NCI-H2227 treated with DMSO at 0.1 percent for 48 hours (cell line): ENCODE measurements around the gene TOM1L1.
A peak's percentile ranks its signal among the peaks of the same experiment; 100 is the strongest.

ENCODE experiments used
- DNase-seq: peaks from one replicate; lab custom pipeline; 2025; lab: John Stamatoyannopoulos, UW

TOM1L1 gene

GRCh38 chr17:54947396-54947795 is 46.7 kb downstream of the TOM1L1 start:
- DNase-seq = no peak

- DNase-seq = no peak
Observed at GRCh38 chr17:54948380-54948779, 47.7 kb downstream of the TOM1L1 start.

- no peak for DNase-seq
Observed at GRCh38 chr17:54950116-54950515, 49.5 kb downstream of the TOM1L1 start.

- DNase-seq = no peak
Observed at GRCh38 chr17:54951286-54951685, 50.6 kb downstream of the TOM1L1 start.

GRCh38 chr17:54956791-54957190 is 56.1 kb downstream of the TOM1L1 start:
- DNase-seq = no peak

- no peak for DNase-seq
Observed at GRCh38 chr17:54967621-54968261, 67.1 kb downstream of the TOM1L1 start.

- peak; percentile 89 for DNase-seq
Observed at GRCh38 chr17:54968262-54968987, 67.8 kb downstream of the TOM1L1 start, which contains the start of the genes COX11 and STXBP4. COX11 (minus strand) TSS chr17:54968654; CDS start chr17:54968646, 8 bp downstream. STXBP4 (plus strand) TSS chr17:54968765; CDS start chr17:54986220, 17,455 bp downstream.

- no peak for DNase-seq
Observed at GRCh38 chr17:54968988-54969332, 68.3 kb downstream of the TOM1L1 start.

- no peak for DNase-seq
Observed at GRCh38 chr17:54969658-54970572, 69.3 kb downstream of the TOM1L1 start.

GRCh38 chr17:54971147-54971546 is 70.5 kb downstream of the TOM1L1 start:
- no peak for DNase-seq

- DNase-seq = no peak
Observed at GRCh38 chr17:54971901-54972300, 71.2 kb downstream of the TOM1L1 start.

GRCh38 chr17:54972406-54973138 is 71.9 kb downstream of the TOM1L1 start:
- DNase-seq = no peak

GRCh38 chr17:54974759-54975158 is 74.1 kb downstream of the TOM1L1 start:
- DNase-seq = no peak

- no peak for DNase-seq
Observed at GRCh38 chr17:54976316-54976715, 75.7 kb downstream of the TOM1L1 start.

- no peak for DNase-seq
Observed at GRCh38 chr17:54977744-54978143, 77.1 kb downstream of the TOM1L1 start.

- DNase-seq = no peak
Observed at GRCh38 chr17:54979657-54980056, 79.0 kb downstream of the TOM1L1 start.

GRCh38 chr17:54980375-54980774 is 79.7 kb downstream of the TOM1L1 start:
- DNase-seq = no peak

- no peak for DNase-seq
Observed at GRCh38 chr17:54982399-54982798, 81.7 kb downstream of the TOM1L1 start.

- DNase-seq = no peak
Observed at GRCh38 chr17:54983260-54983659, 82.6 kb downstream of the TOM1L1 start.

- no peak for DNase-seq
Observed at GRCh38 chr17:54985476-54985875, 84.8 kb downstream of the TOM1L1 start.

GRCh38 chr17:54990118-54990517 is 89.5 kb downstream of the TOM1L1 start:
- DNase-seq = no peak

GRCh38 chr17:54991567-54991966 is 90.9 kb downstream of the TOM1L1 start:
- DNase-seq = no peak
